Heart left ventricle (tissue), 16 donors: ENCODE results near the gene RALB. TPM values are rescaled to one million over a fixed set of nuclear protein-coding genes. Genes with fewer than 3 reads are reported as not detected.

Experiments
- ATAC-seq, 4 donors: fragments of 200-7000 bp; cut with Tn5 transposase; one replicate each; pipeline ENCODE4 v1.9.1; 2020 to 2022; ENCODE audit warnings: moderate library complexity in 4 of 4, mild to moderate bottlenecking in 3 of 4, moderate number of reproducible peaks in 1 of 4
- DNase-seq, 5 donors: peaks; one replicate each; pipeline ENCODE4 v3.0.0-alpha.2; 2020
- H3K27ac ChIP-seq, 12 donors: fragments of 200-600 bp; sonication (generic) in 4 of 12; one replicate each; pipeline versions ENCODE4 v1.5.0 to v1.8.0; 2016 to 2022; ENCODE audit warnings: mild to moderate bottlenecking in 2 of 12
- H3K27me3 ChIP-seq, 9 donors: fragments of 200-600 bp; sonication (generic) in 2 of 9; one replicate each; pipeline versions ENCODE4 v1.5.1 to v1.8.0; 2016 to 2022; ENCODE audit warnings: mild to moderate bottlenecking in 3 of 9
- H3K36me3 ChIP-seq, 9 donors: fragments of 200-600 bp; sonication (generic) in 2 of 9; one replicate each; pipeline versions ENCODE4 v1.5.0 to v1.8.0; 2018 to 2022; ENCODE audit warnings: mild to moderate bottlenecking in 2 of 9
- H3K4me1 ChIP-seq, 12 donors: fragments of 200-600 bp; sonication (generic) in 4 of 12; one replicate each; pipeline versions ENCODE4 v1.5.0 to v1.8.0; 2016 to 2022; ENCODE audit warnings: mild to moderate bottlenecking in 3 of 12
- H3K4me3 ChIP-seq, 12 donors: fragments of 200-600 bp; sonication (generic) in 4 of 12; one replicate each; pipeline versions ENCODE4 v1.5.0 to v1.8.0; 2017 to 2022; ENCODE audit warnings: mild to moderate bottlenecking in 9 of 12, moderate library complexity in 4 of 12
- H3K9me3 ChIP-seq, 12 donors: fragments of 200-600 bp; sonication (generic) in 4 of 12; one replicate each; pipeline versions ENCODE4 v1.5.0 to v1.8.0; 2016 to 2022; ENCODE audit warnings: mild to moderate bottlenecking in 1 of 12
- POLR2A ChIP-seq, 2 donors: fragments of 450-650 bp; IDR thresholded peaks; one replicate each; pipeline ENCODE4 v1.6.1; 2017; ENCODE audit warnings: antibody characterized with exemption in 2 of 2, mild to moderate bottlenecking in 2 of 2, moderate library complexity in 2 of 2
- WGBS, 4 donors: extraction: QIAGEN DNeasy Blood & Tissue Kit in 2 of 4; methylation state at CpG; one replicate each; pipeline versions ENCODE4 v1.1.5 to v1.1.7; 2013 to 2018; 5-methylcytosine and 5-hydroxymethylcytosine counted together
- intact Hi-C, 10 donors: fragments of 100-400 bp; cut with DNase I; formaldehyde crosslinking; loops; one replicate each; pipeline versions ENCODE4 v1.11.1 to v1.14.2; 2022
- polyA plus RNA-seq, 2 donors: library from polyadenylated mRNA; stranded (reverse); fragments of 200-250 nt; gene quantifications; one replicate each; pipeline ENCODE4 v1.2.3, GENCODE V29; 2013
- total RNA-seq, 9 donors: library from RNA; depleted of rRNA in 2 of 9; stranded (reverse); fragments of >200 nt in 2 of 9; fragmentation: NEBNext Ultra II Directional in 3 of 9; extraction: Animal tissue kit (Norgen Biotek cat#: 25700) in 3 of 9; gene quantifications; one replicate each; pipeline versions ENCODE4 v1.1.0 to v1.2.4, GENCODE V29; 2016 to 2023
- TF ChIP-seq, protein P1 (sequence below), 12 donors: fragments of 200-600 bp; sonication (generic) in 4 of 12; IDR thresholded peaks; one replicate each; pipeline versions ENCODE4 v1.5.0 to v1.8.0; 2018 to 2022; ENCODE audit warnings: antibody characterized with exemption in 12 of 12, mild to moderate bottlenecking in 5 of 12
- donor health status: ischemic (EF 13 %, LVEDD 7.1; RV severe dilation, severe dysfunction).
- donor health status: healthy with polysubstance abuse.
- donor health status: DM: no; HTN: yes; CAD: no.
- donor health status: DM: no; HTN: no; CAD: no.
- donor health status: ischemic (EF 25% LVEDD 6.9; RV normal size, moderate dysfunction).
- donor health status: ischemic (EF 25% LVEDD 5.7; RV mildly dilated, moderate dysfunction).
- donor health status: healthy.
- donor health status: DM: yes; HTN: yes; CAD: no.
- donor health status: ischemic (EF 35%, LVEDD 5.7; RV mildly dilated, moderate dysfunction).
- donor health status: nonischemic (EF 11% LVEDD 7.7; RV severe dilation, severe dysfunction).
- donor health status: DM: yes; HTN: yes; CAD: no.
- donor health status: PGD.
- donor health status: ischemic (EF 29% LVEDD 5.4; RV normal size, mild dysfunction).
- donor health status: nonischemic (EF 23%, LVEDD 6.1; RV moderate dilation, normal function).

RALB gene
- total and polyA plus RNA-seq, 11 donors = 30.5 to 111 (median 45.1) TPM

DNA sequence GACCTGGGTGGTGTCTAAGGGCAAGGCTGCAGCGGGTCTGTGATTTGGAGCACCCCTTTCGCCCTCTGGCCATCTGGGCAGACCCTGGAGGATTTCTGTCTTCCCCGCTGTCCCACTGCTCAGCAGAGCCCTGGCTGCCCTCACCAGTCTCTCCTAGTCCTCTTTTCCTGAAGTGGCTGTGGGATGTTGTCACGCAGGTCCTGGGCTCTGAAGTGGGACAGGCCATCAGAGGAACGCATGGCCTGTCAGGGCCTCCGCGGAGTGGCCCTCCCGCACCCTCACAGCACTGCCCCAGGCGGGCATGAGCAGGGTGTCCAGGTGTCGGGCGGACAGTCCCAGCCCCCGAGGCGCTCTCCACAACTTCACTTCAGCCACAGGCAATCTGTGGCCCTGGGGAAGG lies 28.4 kb upstream of the RALB start:
- Histone ChIP-seq H3K27me3 (no peaks in the 10 kb centered on the region), H3K27ac (peak overlapping the region in 5 of 12 donors; percentile 89 to 98 (median 90)), H3K4me3 (peak overlapping the region in 8 of 12 donors; percentile 65 to 89 (median 70)), H3K4me1 (peaks cover 0 to 47% (median 25%) of the 10 kb centered on the region in 12 donors), H3K36me3 (peaks cover 0 to 16% (median 0%) of the 10 kb centered on the region in 9 donors), H3K9me3 (peaks cover 0 to 11% (median 0%) of the 10 kb centered on the region in 12 donors)
- intact Hi-C loops = loop anchor here in 4 of 10 donors (5.0 to 10.0 kb wide), 2 partner anchors 33 to 91 kb away; no protein-coding TSS in a partner anchor
- no peak for TF ChIP-seq POLR2A (IDR thresholded peaks at IDR 0.05)
- TF ChIP-seq, protein P1, sequence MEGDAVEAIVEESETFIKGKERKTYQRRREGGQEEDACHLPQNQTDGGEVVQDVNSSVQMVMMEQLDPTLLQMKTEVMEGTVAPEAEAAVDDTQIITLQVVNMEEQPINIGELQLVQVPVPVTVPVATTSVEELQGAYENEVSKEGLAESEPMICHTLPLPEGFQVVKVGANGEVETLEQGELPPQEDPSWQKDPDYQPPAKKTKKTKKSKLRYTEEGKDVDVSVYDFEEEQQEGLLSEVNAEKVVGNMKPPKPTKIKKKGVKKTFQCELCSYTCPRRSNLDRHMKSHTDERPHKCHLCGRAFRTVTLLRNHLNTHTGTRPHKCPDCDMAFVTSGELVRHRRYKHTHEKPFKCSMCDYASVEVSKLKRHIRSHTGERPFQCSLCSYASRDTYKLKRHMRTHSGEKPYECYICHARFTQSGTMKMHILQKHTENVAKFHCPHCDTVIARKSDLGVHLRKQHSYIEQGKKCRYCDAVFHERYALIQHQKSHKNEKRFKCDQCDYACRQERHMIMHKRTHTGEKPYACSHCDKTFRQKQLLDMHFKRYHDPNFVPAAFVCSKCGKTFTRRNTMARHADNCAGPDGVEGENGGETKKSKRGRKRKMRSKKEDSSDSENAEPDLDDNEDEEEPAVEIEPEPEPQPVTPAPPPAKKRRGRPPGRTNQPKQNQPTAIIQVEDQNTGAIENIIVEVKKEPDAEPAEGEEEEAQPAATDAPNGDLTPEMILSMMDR (IDR thresholded peaks at IDR 0.05) = no peak
- WGBS, 4 donors = 91 to 94% (median 93%) methylated on average over 6 to 13 of the region's 13 CpGs
- DNase-seq (no peak), ATAC-seq (no peak)

DNA sequence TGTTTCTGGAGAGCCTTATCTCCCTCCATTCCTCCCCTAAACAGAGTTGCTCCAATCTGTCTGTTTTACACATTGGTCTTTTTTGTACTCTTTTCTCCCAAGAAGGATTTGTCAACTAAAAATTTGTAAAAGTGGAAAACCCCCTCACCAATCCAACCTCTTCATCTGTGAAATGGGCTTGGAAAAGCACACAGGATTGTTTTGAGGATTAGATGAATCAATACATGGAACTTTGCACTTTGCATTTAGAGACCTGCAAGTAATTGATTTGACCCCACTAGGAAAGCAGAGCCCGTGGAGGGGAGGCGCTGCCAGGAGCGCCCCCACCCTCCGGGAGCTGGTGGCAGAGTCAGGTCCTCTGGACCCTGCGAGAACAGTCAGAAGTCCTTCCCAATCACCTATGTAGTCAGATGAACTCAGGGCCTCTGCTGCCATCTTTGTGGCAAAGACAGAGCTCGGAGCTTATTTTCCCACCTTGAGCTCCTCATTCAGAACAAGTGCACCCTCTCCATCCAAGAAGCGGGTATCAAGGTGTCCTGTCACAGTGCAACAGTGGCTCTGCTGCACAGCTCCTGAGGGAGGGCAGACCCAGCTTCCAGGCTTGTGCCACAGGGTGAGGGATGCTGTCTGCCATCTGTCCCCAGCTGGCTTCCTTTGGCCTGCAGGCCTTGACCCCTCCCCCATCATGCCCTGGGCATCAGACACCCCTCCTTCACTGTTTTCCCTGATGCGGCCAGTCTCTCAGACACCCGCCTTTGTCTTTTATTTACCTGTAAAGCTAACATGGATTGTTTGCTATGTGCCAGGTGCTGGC lies 27.7 kb upstream of the RALB start:
- peaks cover 0 to 46% (median 25%) of the 10 kb centered on the region in 12 donors for H3K4me1 ChIP-seq
- H3K27me3 ChIP-seq = no peaks in the 10 kb centered on the region
- TF ChIP-seq, protein P1 (IDR thresholded peaks at IDR 0.05) = no peak
- TF ChIP-seq POLR2A (IDR thresholded peaks at IDR 0.05) = no peak
- 94 to 97% (median 97%) methylated on average over 9 of the region's 9 CpGs for WGBS, 4 donors
- ATAC-seq (no peak), DNase-seq (no peak)
- intact Hi-C loops = loop anchor here in 5 of 10 donors (5.0 to 10.0 kb wide), 3 partner anchors 32 to 90 kb away; no protein-coding TSS in a partner anchor
- H3K36me3 ChIP-seq = peaks cover 0 to 14% (median 0%) of the 10 kb centered on the region in 9 donors
- H3K9me3 ChIP-seq = peaks cover 0 to 11% (median 0%) of the 10 kb centered on the region in 12 donors
- no peak overlapping the region for H3K4me3 ChIP-seq
- H3K27ac ChIP-seq = no peak overlapping the region

DNA sequence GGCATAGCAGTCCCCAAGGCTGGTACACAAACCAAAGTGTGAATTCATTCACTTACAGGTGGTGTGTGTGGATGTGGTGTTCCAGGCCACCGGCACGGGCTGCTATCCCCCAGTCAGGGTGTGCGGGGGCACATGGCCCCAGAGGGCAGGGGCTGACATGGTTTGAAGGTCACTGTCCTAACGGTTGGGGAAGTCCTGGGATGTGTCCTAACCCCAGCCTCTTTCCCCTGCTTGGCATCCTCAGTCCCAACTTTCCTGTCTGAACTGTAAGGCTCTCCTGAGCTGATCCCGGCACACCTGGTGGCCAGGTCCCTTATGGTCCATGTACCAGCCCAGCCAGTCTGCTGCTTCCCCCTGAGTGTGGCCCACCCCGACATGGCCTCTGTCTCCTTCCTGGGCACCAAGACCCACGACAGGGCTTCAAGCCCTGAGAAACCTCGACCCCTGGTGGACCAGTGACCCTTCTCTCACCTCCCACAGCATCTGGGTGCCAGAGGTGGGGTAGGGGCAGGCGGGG lies 27.0 kb upstream of the RALB start:
- Histone ChIP-seq H3K36me3 (peaks cover 0 to 13% (median 0%) of the 10 kb centered on the region in 9 donors), H3K27ac (no peak overlapping the region), H3K4me1 (peaks cover 0 to 41% (median 25%) of the 10 kb centered on the region in 12 donors), H3K9me3 (peaks cover 0 to 11% (median 0%) of the 10 kb centered on the region in 12 donors), H3K27me3 (no peaks in the 10 kb centered on the region), H3K4me3 (no peak overlapping the region)
- WGBS, 4 donors = 91 to 97% (median 94%) methylated on average over 8 to 9 of the region's 9 CpGs
- intact Hi-C loops = loop anchor here in 4 of 10 donors (5.0 to 10.0 kb wide), 2 partner anchors 87 to 89 kb away; no protein-coding TSS in a partner anchor
- DNase-seq = no peak
- no peak for ATAC-seq
- TF ChIP-seq, protein P1 (IDR thresholded peaks at IDR 0.05) = no peak
- TF ChIP-seq POLR2A (IDR thresholded peaks at IDR 0.05) = no peak

DNA sequence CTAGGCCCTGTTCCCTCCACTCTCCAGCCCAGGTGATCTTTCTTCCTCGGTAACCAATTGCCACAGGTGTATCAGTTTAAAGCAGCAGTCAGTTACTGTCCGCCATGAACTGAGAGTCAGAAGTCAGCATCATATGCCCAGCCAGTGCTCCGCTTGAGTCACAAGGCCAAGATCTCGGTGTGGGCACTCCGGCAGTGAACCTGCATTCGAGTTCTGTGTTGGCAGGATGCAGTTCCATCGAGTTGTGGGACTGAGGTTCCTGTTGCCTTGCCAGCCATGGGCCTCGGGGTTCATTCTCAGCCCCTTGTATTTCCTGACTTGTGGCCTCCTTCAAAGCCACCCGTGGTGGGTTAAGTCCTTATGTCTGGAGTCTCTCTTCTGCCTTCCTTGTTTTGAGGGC lies 26.3 kb upstream of the RALB start:
- WGBS, 4 donors = 86 to 97% (median 90%) methylated on average over 9 of the region's 9 CpGs
- intact Hi-C loops = loop anchor here in 4 of 10 donors (5.0 to 10.0 kb wide), 2 partner anchors 86 to 88 kb away; no protein-coding TSS in a partner anchor

More for the DNA sequence above, 26.3 kb upstream of the RALB start:
- no peak for ATAC-seq
- Histone ChIP-seq H3K27me3 (no peaks in the 10 kb centered on the region), H3K9me3 (peaks cover 0 to 11% (median 0%) of the 10 kb centered on the region in 12 donors), H3K4me1 (peaks cover 0 to 41% (median 19%) of the 10 kb centered on the region in 12 donors), H3K4me3 (no peak overlapping the region), H3K27ac (no peak overlapping the region), H3K36me3 (peaks cover 0 to 7% (median 0%) of the 10 kb centered on the region in 9 donors)
- no peak for DNase-seq
- TF ChIP-seq, protein P1 (IDR thresholded peaks at IDR 0.05) = no peak
- no peak for TF ChIP-seq POLR2A (IDR thresholded peaks at IDR 0.05)
